Measurements from ENCODE around the gene DUSP8.

DNA sequence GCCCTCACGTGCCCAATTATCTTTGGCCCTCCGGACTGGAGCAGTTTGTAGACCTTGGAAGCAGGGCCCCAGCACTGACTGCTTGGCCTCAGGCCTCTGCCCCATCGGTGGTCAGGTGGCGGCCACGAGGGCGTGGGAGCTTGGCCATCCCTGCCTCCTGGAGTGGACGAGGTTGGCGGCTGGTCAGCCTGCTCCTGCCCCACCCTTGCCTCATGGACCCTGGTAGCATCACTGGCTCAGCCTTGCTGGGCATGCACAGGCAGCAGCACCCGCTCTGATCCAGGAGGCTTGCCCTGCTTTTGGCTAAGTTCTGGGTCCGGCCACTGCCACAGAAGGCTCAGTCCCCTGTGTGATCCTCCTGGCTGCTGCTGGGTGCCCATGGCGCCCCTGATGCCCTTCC is 32.1 kb upstream of the DUSP8 start:
- TF ChIP-seq CTCF (IDR thresholded peaks at IDR 0.05) = no peak
- TF ChIP-seq EP300 (IDR thresholded peaks at IDR 0.05; ENCODE audit: low read depth) = no peak
- no peak for TF ChIP-seq POLR2AphosphoS5 (IDR thresholded peaks at IDR 0.05)
- TF ChIP-seq POLR2A (IDR thresholded peaks at IDR 0.05) = no peak
